Measurements from ENCODE around the gene KRT9.

- TF ChIP-seq CTCF (conservative IDR thresholded peaks at IDR 0.05; ENCODE audit: low read depth, low read length): no peak
- no peak for TF ChIP-seq EZH2 (IDR thresholded peaks at IDR 0.05; ENCODE audit: borderline replicate concordance, low read depth, low read length, poor library complexity, severe bottlenecking)
Observed at GRCh38 chr17:41532947-41533570, 38.8 kb downstream of the KRT9 start.
